ENCODE measurements around the gene NFS1.

The NFS1 gene

DNA sequence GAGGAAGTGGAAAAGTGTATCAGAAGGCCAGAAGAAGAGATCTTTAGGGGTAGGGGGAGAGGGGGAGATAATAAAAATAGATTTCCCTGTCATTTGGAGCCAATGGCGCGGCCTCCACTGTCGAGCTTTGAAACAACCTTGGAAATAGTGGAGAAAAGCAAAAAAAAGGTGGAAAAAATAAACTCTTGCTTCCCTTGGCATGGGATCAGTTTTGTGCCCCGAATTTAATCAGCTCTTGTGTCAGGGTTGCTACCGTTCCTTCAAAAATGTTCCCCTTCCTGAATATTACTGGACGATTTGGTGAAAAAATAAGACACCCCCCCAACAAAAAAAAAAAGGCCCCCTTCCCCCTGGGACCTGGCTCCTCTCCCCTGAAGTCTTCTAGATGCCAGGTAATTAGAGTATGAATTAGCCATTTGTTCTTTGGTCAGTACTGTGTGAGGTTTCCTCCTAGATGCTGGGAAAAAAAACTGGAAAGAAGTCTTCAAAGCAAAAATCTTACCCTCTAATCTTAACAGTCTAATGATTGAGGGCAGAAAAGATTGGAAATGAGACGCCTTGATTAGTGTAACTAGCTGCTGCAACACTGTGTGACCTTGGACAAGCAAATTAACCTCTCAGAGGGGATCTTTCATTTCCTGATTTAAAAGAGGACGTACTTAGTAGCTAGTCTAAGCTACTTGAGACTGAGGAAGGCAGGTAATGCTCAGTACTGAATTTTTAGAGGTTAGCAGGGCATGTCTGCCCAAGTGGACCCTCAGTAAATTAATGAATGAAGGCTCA is 43.8 kb upstream of the NFS1 start:
- Histone ChIP-seq H3K27ac (ENCODE audit: low read depth, low read length) (peak overlapping the region; percentile 82), H3K36me3 (ENCODE audit: low read length) (peaks cover 32% of the 10 kb centered on the region), H3F3A (ENCODE audit: insufficient read depth) (peaks cover 38% of the 10 kb centered on the region; the same call in 1 of the 2 replicates), H3K27me3 (ENCODE audit: low read length) (no peaks in the 10 kb centered on the region), H3K79me2 (ENCODE audit: insufficient read depth, low read length) (peaks cover 46% of the 10 kb centered on the region), H3K9ac (ENCODE audit: low read length) (peak overlapping the region; percentile 86), H3K4me3 (ENCODE audit: insufficient read depth, low read length, poor library complexity, severe bottlenecking) (peak overlapping the region; percentile 73), H4K20me1 (ENCODE audit: low read depth, low read length) (peaks cover 28% of the 10 kb centered on the region), H2AFZ (ENCODE audit: low read depth, low read length, severe bottlenecking) (peak overlapping the region; percentile 10), H3K9me3 (ENCODE audit: insufficient read depth, low read length) (no peaks in the 10 kb centered on the region), H3K4me2 (ENCODE audit: low read depth, low read length, poor library complexity, severe bottlenecking) (peak overlapping the region; percentile 84), H3K9me2 (replicated peaks; ENCODE audit: insufficient read depth, low read length) (no peaks in the 10 kb centered on the region)
- TF ChIP-seq, protein P1, sequence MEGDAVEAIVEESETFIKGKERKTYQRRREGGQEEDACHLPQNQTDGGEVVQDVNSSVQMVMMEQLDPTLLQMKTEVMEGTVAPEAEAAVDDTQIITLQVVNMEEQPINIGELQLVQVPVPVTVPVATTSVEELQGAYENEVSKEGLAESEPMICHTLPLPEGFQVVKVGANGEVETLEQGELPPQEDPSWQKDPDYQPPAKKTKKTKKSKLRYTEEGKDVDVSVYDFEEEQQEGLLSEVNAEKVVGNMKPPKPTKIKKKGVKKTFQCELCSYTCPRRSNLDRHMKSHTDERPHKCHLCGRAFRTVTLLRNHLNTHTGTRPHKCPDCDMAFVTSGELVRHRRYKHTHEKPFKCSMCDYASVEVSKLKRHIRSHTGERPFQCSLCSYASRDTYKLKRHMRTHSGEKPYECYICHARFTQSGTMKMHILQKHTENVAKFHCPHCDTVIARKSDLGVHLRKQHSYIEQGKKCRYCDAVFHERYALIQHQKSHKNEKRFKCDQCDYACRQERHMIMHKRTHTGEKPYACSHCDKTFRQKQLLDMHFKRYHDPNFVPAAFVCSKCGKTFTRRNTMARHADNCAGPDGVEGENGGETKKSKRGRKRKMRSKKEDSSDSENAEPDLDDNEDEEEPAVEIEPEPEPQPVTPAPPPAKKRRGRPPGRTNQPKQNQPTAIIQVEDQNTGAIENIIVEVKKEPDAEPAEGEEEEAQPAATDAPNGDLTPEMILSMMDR (IDR thresholded peaks at IDR 0.05; ENCODE audit: insufficient read depth, low read length, poor library complexity, severe bottlenecking) = no peak
- TF ChIP-seq EZH2phosphoT487 (conservative IDR thresholded peaks at IDR 0.05; ENCODE audit: low read length) = no peak

DNA sequence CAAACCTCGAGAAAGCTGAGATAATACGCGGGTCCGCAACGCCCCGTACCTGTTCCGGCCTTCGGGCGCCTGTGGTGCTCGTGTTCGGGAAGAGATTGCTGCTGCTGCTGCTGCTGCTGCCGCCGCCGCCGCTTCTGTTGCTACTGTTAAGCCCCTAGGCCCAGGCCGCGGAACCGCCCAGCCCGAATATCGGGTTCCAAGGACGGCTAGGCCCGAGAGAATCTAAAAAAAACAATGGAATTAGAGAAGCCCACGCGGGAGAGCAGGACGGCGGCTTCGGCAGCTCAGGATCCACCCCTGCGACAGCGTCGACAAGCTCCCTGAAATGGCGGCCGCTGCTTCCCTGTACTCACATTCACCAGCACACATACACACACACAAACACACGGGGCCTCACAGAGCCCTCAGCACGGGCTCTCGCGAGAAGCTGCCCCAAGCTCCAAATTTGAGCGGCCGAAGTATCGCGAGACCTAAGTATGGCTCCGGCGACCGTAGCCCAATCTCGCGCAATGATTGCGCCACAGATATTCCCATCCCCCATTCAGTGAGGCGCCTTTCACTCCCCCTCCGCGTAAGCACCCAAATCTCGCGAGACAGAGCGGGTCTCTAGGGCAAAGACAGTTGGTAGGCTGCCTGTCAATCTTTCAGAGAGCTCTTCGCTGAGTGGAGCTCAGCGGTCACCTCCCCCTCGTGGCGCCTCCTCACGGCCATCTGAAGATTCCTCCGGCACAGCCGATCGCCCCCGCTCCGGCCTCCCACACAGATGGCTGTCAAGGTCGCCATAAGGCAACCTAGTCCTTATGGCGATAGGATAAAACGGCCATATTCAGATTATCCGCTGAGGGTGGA is 43.0 kb upstream of the NFS1 start, which contains the start of gene RBM39:
RBM39 (minus strand) TSS at position 369 of the 849 bp plus-strand sequence. CDS start 1,386 bp downstream, outside the sequence.
- Histone ChIP-seq H3K4me2 (ENCODE audit: low read depth, low read length, poor library complexity, severe bottlenecking) (peak within 1 kb of the TSS; percentile 84), H3K9me3 (ENCODE audit: insufficient read depth, low read length) (no peaks in the 10 kb centered on the region), H3K9ac (ENCODE audit: low read length) (peak within 1 kb of the TSS; percentile 99), H3K9me2 (replicated peaks; ENCODE audit: insufficient read depth, low read length) (no peaks in the 10 kb centered on the region), H3K27ac (ENCODE audit: low read depth, low read length) (peak within 1 kb of the TSS; percentile 84), H3K27me3 (ENCODE audit: low read length) (no peaks in the 10 kb centered on the region), H3K36me3 (ENCODE audit: low read length) (peaks cover 33% of the 10 kb centered on the region), H4K20me1 (ENCODE audit: low read depth, low read length) (peaks cover 30% of the 10 kb centered on the region), H3K4me3 (ENCODE audit: insufficient read depth, low read length, poor library complexity, severe bottlenecking) (peak within 1 kb of the TSS; percentile 93), H2AFZ (ENCODE audit: low read depth, low read length, severe bottlenecking) (no peak within 1 kb of the TSS), H3K79me2 (ENCODE audit: insufficient read depth, low read length) (peaks cover 53% of the 10 kb centered on the region), H3F3A (ENCODE audit: insufficient read depth) (peaks cover 38% of the 10 kb centered on the region; the same call in 1 of the 2 replicates)
- no peak for TF ChIP-seq EZH2phosphoT487 (conservative IDR thresholded peaks at IDR 0.05; ENCODE audit: low read length)
- TF ChIP-seq, protein P1 (IDR thresholded peaks at IDR 0.05; ENCODE audit: insufficient read depth, low read length, poor library complexity, severe bottlenecking) = no peak

DNA sequence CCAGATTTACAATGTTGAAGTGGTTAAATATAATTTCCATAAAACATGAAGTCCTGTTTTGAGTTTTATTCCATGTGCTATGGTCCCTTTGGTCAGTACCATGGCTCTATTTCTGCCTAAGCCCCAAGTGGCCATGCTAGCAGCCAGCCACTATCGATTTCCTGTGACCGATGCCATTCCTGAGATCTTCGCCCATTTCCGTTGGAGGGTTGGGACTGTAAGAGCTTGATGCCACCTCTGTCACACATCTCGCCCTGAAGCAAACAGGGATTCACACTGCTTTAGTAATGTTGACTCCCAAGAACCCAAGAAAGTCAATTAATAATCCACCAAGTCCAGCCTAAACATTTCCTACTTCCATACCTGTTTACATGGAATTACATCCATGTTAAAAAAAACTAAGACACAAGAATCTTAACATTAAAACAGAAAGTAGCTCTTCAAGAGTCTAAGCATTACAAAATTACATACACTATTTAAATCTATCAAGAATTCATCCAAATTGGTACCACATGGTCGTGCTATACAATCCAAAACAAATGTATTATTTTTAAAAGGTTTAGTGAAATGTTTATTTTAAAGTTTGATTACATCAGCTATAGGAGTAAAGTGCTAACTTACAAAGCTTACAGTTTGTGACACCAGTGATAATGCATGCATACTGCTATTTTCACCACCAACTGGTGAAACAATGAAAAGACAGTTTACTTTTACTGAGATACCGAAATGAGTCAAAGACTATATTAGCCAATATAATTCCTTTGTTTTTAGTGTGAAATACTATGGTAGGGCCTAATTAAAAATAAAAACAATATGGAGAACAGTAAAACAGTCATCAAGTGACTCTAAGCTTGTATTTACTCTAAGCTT is 40.4 kb upstream of the NFS1 start:
- H4K20me1 ChIP-seq (ENCODE audit: low read depth, low read length) = peaks cover 49% of the 10 kb centered on the region
- no peaks in the 10 kb centered on the region for H3K9me2 ChIP-seq (replicated peaks; ENCODE audit: insufficient read depth, low read length)
- H3K27me3 ChIP-seq (ENCODE audit: low read length) = no peaks in the 10 kb centered on the region
- H3K9ac ChIP-seq (ENCODE audit: low read length) = no peak overlapping the region
- H3K36me3 ChIP-seq (ENCODE audit: low read length) = peaks cover 53% of the 10 kb centered on the region
- peaks cover 52% of the 10 kb centered on the region for H3F3A ChIP-seq (ENCODE audit: insufficient read depth)
- peaks cover 79% of the 10 kb centered on the region for H3K79me2 ChIP-seq (ENCODE audit: insufficient read depth, low read length)
- H2AFZ ChIP-seq (ENCODE audit: low read depth, low read length, severe bottlenecking) = no peak overlapping the region
- H3K27ac ChIP-seq (ENCODE audit: low read depth, low read length) = no peak overlapping the region
- peak overlapping the region; percentile 93 for H3K4me3 ChIP-seq (ENCODE audit: insufficient read depth, low read length, poor library complexity, severe bottlenecking)
- TF ChIP-seq, protein P1 (IDR thresholded peaks at IDR 0.05; ENCODE audit: insufficient read depth, low read length, poor library complexity, severe bottlenecking) = peak; percentile 13
- TF ChIP-seq EZH2phosphoT487 (conservative IDR thresholded peaks at IDR 0.05; ENCODE audit: low read length) = no peak
- peak overlapping the region; percentile 64 for H3K4me2 ChIP-seq (ENCODE audit: low read depth, low read length, poor library complexity, severe bottlenecking)
- H3K9me3 ChIP-seq (ENCODE audit: insufficient read depth, low read length) = no peaks in the 10 kb centered on the region
